ENCODE measurements around the gene MSH6.

Gene MSH6

GRCh38 chr2:47801118-47801517 is 18.2 kb downstream of the MSH6 start:
- Histone ChIP-seq H3K9me3 (ENCODE audit: control extremely low read depth in 1 of 5, control insufficient read depth in 4 of 5, insufficient read depth in 2 of 5, low read depth in 1 of 5, low read length in 4 of 5) (peaks cover 5 to 18% (median 11%) of the 10 kb centered on the region in 5 experiments), H3K27ac (ENCODE audit: insufficient read depth in 1 of 2, low read depth in 1 of 2, low read length in 2 of 2, poor library complexity in 1 of 2, severe bottlenecking in 2 of 2) (no peak overlapping the region), H3K36me3 (ENCODE audit: control insufficient read depth in 4 of 4, insufficient read depth in 4 of 4, low read length in 3 of 4) (peaks cover 42 to 96% (median 81%) of the 10 kb centered on the region in 4 experiments), H3K4me3 (ENCODE audit: control insufficient read depth in 1 of 7, extremely low read depth in 1 of 7, insufficient read depth in 4 of 7, low read depth in 2 of 7, low read length in 6 of 7) (no peak overlapping the region), H3K4me1 (ENCODE audit: control extremely low read depth in 1 of 4, control insufficient read depth in 4 of 4, insufficient read depth in 4 of 4, low read length in 3 of 4) (peaks cover 0 to 5% (median 1%) of the 10 kb centered on the region in 4 experiments), H3K27me3 (replicated peaks in 2 of 5; ENCODE audit: control insufficient read depth in 4 of 5, insufficient read depth in 5 of 5, low read length in 4 of 5) (no peaks in the 10 kb centered on the region)
- ChIA-PET CTCF (interaction anchor here (1.2 kb wide), 1 partner anchor 10 kb away, joined by 3 read pairs; no protein-coding TSS in a partner anchor), POLR2A (no interaction called here)
- 100% methylated on average over 1 of the region's 3 CpGs for WGBS (ENCODE audit: insufficient coverage)
- no peak for DNase-seq

GRCh38 chr2:47803363-47803762 is 20.4 kb downstream of the MSH6 start:
- Histone ChIP-seq H3K9me3 (ENCODE audit: control extremely low read depth in 1 of 5, control insufficient read depth in 4 of 5, insufficient read depth in 2 of 5, low read depth in 1 of 5, low read length in 4 of 5) (peaks cover 5 to 18% (median 11%) of the 10 kb centered on the region in 5 experiments), H3K4me3 (ENCODE audit: control insufficient read depth in 1 of 7, extremely low read depth in 1 of 7, insufficient read depth in 4 of 7, low read depth in 2 of 7, low read length in 6 of 7) (no peak overlapping the region), H3K4me1 (ENCODE audit: control extremely low read depth in 1 of 4, control insufficient read depth in 4 of 4, insufficient read depth in 4 of 4, low read length in 3 of 4) (peaks cover 0 to 5% (median 1%) of the 10 kb centered on the region in 4 experiments), H3K27me3 (replicated peaks in 2 of 5; ENCODE audit: control insufficient read depth in 4 of 5, insufficient read depth in 5 of 5, low read length in 4 of 5) (no peaks in the 10 kb centered on the region), H3K27ac (ENCODE audit: insufficient read depth in 1 of 2, low read depth in 1 of 2, low read length in 2 of 2, poor library complexity in 1 of 2, severe bottlenecking in 2 of 2) (no peak overlapping the region), H3K36me3 (ENCODE audit: control insufficient read depth in 4 of 4, insufficient read depth in 4 of 4, low read length in 3 of 4) (peaks cover 46 to 99% (median 78%) of the 10 kb centered on the region in 4 experiments)
- ChIA-PET CTCF (no interaction called here), POLR2A (no interaction called here)
- peak in 2 of 3 donors; percentile 23 to 29 for DNase-seq
- WGBS (ENCODE audit: insufficient coverage): 100% methylated on average over 3 of the region's 7 CpGs

- ChIA-PET POLR2A (no interaction called here), CTCF (no interaction called here)
- no peaks in the 10 kb centered on the region for H3K27me3 ChIP-seq (replicated peaks in 2 of 5; ENCODE audit: control insufficient read depth in 4 of 5, insufficient read depth in 5 of 5, low read length in 4 of 5)
- no peak overlapping the region for H3K27ac ChIP-seq (ENCODE audit: insufficient read depth in 1 of 2, low read depth in 1 of 2, low read length in 2 of 2, poor library complexity in 1 of 2, severe bottlenecking in 2 of 2)
- WGBS (ENCODE audit: insufficient coverage): 83% methylated on average over 1 of the region's 1 CpG
- H3K9me3 ChIP-seq (ENCODE audit: control extremely low read depth in 1 of 5, control insufficient read depth in 4 of 5, insufficient read depth in 2 of 5, low read depth in 1 of 5, low read length in 4 of 5): peaks cover 5 to 18% (median 11%) of the 10 kb centered on the region in 5 experiments
- no peak for DNase-seq
- H3K4me1 ChIP-seq (ENCODE audit: control extremely low read depth in 1 of 4, control insufficient read depth in 4 of 4, insufficient read depth in 4 of 4, low read length in 3 of 4): peaks cover 0 to 2% (median 0%) of the 10 kb centered on the region in 4 experiments
- H3K4me3 ChIP-seq (ENCODE audit: control insufficient read depth in 1 of 7, extremely low read depth in 1 of 7, insufficient read depth in 4 of 7, low read depth in 2 of 7, low read length in 6 of 7): no peak overlapping the region
- peaks cover 46 to 99% (median 78%) of the 10 kb centered on the region in 4 experiments for H3K36me3 ChIP-seq (ENCODE audit: control insufficient read depth in 4 of 4, insufficient read depth in 4 of 4, low read length in 3 of 4)
Observed at GRCh38 chr2:47803770-47804169, 20.8 kb downstream of the MSH6 start.

- CTCF ChIA-PET: no interaction called here
- Histone ChIP-seq H3K9me3 (ENCODE audit: control extremely low read depth in 1 of 5, control insufficient read depth in 4 of 5, insufficient read depth in 2 of 5, low read depth in 1 of 5, low read length in 4 of 5) (peaks cover 5 to 18% (median 11%) of the 10 kb centered on the region in 5 experiments), H3K4me1 (ENCODE audit: control extremely low read depth in 1 of 4, control insufficient read depth in 4 of 4, insufficient read depth in 4 of 4, low read length in 3 of 4) (no peaks in the 10 kb centered on the region), H3K27ac (ENCODE audit: insufficient read depth in 1 of 2, low read depth in 1 of 2, low read length in 2 of 2, poor library complexity in 1 of 2, severe bottlenecking in 2 of 2) (no peak overlapping the region), H3K36me3 (ENCODE audit: control insufficient read depth in 4 of 4, insufficient read depth in 4 of 4, low read length in 3 of 4) (peaks cover 41 to 93% (median 66%) of the 10 kb centered on the region in 4 experiments), H3K27me3 (replicated peaks in 2 of 5; ENCODE audit: control insufficient read depth in 4 of 5, insufficient read depth in 5 of 5, low read length in 4 of 5) (no peaks in the 10 kb centered on the region), H3K4me3 (ENCODE audit: control insufficient read depth in 1 of 7, extremely low read depth in 1 of 7, insufficient read depth in 4 of 7, low read depth in 2 of 7, low read length in 6 of 7) (no peak overlapping the region)
- POLR2A ChIA-PET: no interaction called here
- DNase-seq: no peak
- WGBS (ENCODE audit: insufficient coverage): no CpG with 5 or more reads among the region's 6 CpGs
Observed at GRCh38 chr2:47805850-47806249, 22.9 kb downstream of the MSH6 start.

GRCh38 chr2:47808614-47809013 is 25.7 kb downstream of the MSH6 start:
- H3K4me3 ChIP-seq (ENCODE audit: control insufficient read depth in 1 of 7, extremely low read depth in 1 of 7, insufficient read depth in 4 of 7, low read depth in 2 of 7, low read length in 6 of 7): no peak overlapping the region
- no peaks in the 10 kb centered on the region for H3K4me1 ChIP-seq (ENCODE audit: control extremely low read depth in 1 of 4, control insufficient read depth in 4 of 4, insufficient read depth in 4 of 4, low read length in 3 of 4)
- no peak for DNase-seq
- H3K36me3 ChIP-seq (ENCODE audit: control insufficient read depth in 4 of 4, insufficient read depth in 4 of 4, low read length in 3 of 4): peaks cover 26 to 84% (median 52%) of the 10 kb centered on the region in 4 experiments
- WGBS (ENCODE audit: insufficient coverage): no CpG with 5 or more reads among the region's 4 CpGs
- no peaks in the 10 kb centered on the region for H3K27me3 ChIP-seq (replicated peaks in 2 of 5; ENCODE audit: control insufficient read depth in 4 of 5, insufficient read depth in 5 of 5, low read length in 4 of 5)
- ChIA-PET POLR2A (no interaction called here), CTCF (no interaction called here)
- H3K27ac ChIP-seq (ENCODE audit: insufficient read depth in 1 of 2, low read depth in 1 of 2, low read length in 2 of 2, poor library complexity in 1 of 2, severe bottlenecking in 2 of 2): peak overlapping the region in 1 of 2 experiments; percentile 9
- H3K9me3 ChIP-seq (ENCODE audit: control extremely low read depth in 1 of 5, control insufficient read depth in 4 of 5, insufficient read depth in 2 of 5, low read depth in 1 of 5, low read length in 4 of 5): peaks cover 0 to 4% (median 0%) of the 10 kb centered on the region in 5 experiments

GRCh38 chr2:47809903-47810302 is 27.0 kb downstream of the MSH6 start:
- H3K27me3 ChIP-seq (replicated peaks in 2 of 5; ENCODE audit: control insufficient read depth in 4 of 5, insufficient read depth in 5 of 5, low read length in 4 of 5): no peaks in the 10 kb centered on the region
- H3K36me3 ChIP-seq (ENCODE audit: control insufficient read depth in 4 of 4, insufficient read depth in 4 of 4, low read length in 3 of 4): peaks cover 21 to 81% (median 48%) of the 10 kb centered on the region in 4 experiments
- ChIA-PET CTCF (no interaction called here), POLR2A (no interaction called here)
- H3K4me3 ChIP-seq (ENCODE audit: control insufficient read depth in 1 of 7, extremely low read depth in 1 of 7, insufficient read depth in 4 of 7, low read depth in 2 of 7, low read length in 6 of 7): no peak overlapping the region
- WGBS (ENCODE audit: insufficient coverage): no CpG with 5 or more reads among the region's 2 CpGs
- H3K9me3 ChIP-seq (ENCODE audit: control extremely low read depth in 1 of 5, control insufficient read depth in 4 of 5, insufficient read depth in 2 of 5, low read depth in 1 of 5, low read length in 4 of 5): no peaks in the 10 kb centered on the region
- H3K4me1 ChIP-seq (ENCODE audit: control extremely low read depth in 1 of 4, control insufficient read depth in 4 of 4, insufficient read depth in 4 of 4, low read length in 3 of 4): no peaks in the 10 kb centered on the region
- DNase-seq: no peak
- H3K27ac ChIP-seq (ENCODE audit: insufficient read depth in 1 of 2, low read depth in 1 of 2, low read length in 2 of 2, poor library complexity in 1 of 2, severe bottlenecking in 2 of 2): no peak overlapping the region

GRCh38 chr2:47810850-47811249 is 27.9 kb downstream of the MSH6 start:
- peaks cover 22 to 82% (median 50%) of the 10 kb centered on the region in 4 experiments for H3K36me3 ChIP-seq (ENCODE audit: control insufficient read depth in 4 of 4, insufficient read depth in 4 of 4, low read length in 3 of 4)
- CTCF ChIA-PET: no interaction called here

More at GRCh38 chr2:47810850-47811249, 27.9 kb downstream of the MSH6 start:
- Histone ChIP-seq H3K27ac (ENCODE audit: insufficient read depth in 1 of 2, low read depth in 1 of 2, low read length in 2 of 2, poor library complexity in 1 of 2, severe bottlenecking in 2 of 2) (no peak overlapping the region), H3K4me1 (ENCODE audit: control extremely low read depth in 1 of 4, control insufficient read depth in 4 of 4, insufficient read depth in 4 of 4, low read length in 3 of 4) (no peaks in the 10 kb centered on the region), H3K9me3 (ENCODE audit: control extremely low read depth in 1 of 5, control insufficient read depth in 4 of 5, insufficient read depth in 2 of 5, low read depth in 1 of 5, low read length in 4 of 5) (no peaks in the 10 kb centered on the region), H3K4me3 (ENCODE audit: control insufficient read depth in 1 of 7, extremely low read depth in 1 of 7, insufficient read depth in 4 of 7, low read depth in 2 of 7, low read length in 6 of 7) (no peak overlapping the region), H3K27me3 (replicated peaks in 2 of 5; ENCODE audit: control insufficient read depth in 4 of 5, insufficient read depth in 5 of 5, low read length in 4 of 5) (no peaks in the 10 kb centered on the region)
- POLR2A ChIA-PET: no interaction called here
- DNase-seq: no peak
